Vagina (tissue), 2 donors: ENCODE measurements around the gene NELFA.

Source experiments
- POLR2A ChIP-seq, 2 donors: fragments of 450-650 bp; IDR thresholded peaks; one replicate each; pipeline ENCODE4 v1.6.1; 2017; ENCODE audit warnings: antibody characterized with exemption in 2 of 2, mild to moderate bottlenecking in 2 of 2, moderate library complexity in 2 of 2
- POLR2AphosphoS5 ChIP-seq, 2 donors: sonication (generic); formaldehyde crosslinking; IDR thresholded peaks; one replicate each; pipeline ENCODE4 v1.9.0; 2017; ENCODE audit warnings: antibody characterized with exemption in 2 of 2, mild to moderate bottlenecking in 2 of 2, low read depth in 1 of 2; ENCODE audit not compliant: insufficient read depth in 1 of 2
- TF ChIP-seq, protein P1 (sequence below), 3 experiments: fragments of 450-650 bp in 2 of 3; fragments of 200-600 bp in 1 of 3; sonication (generic) in 1 of 3; IDR thresholded peaks; one replicate each; pipeline ENCODE4 v1.5.1; 2017 to 2019; ENCODE audit warnings: antibody characterized with exemption in 3 of 3, mild to moderate bottlenecking in 2 of 3, moderate library complexity in 2 of 3

GRCh38 chr4:2047031-2047660, 38.4 kb upstream of the NELFA start:
- TF ChIP-seq, protein P1, sequence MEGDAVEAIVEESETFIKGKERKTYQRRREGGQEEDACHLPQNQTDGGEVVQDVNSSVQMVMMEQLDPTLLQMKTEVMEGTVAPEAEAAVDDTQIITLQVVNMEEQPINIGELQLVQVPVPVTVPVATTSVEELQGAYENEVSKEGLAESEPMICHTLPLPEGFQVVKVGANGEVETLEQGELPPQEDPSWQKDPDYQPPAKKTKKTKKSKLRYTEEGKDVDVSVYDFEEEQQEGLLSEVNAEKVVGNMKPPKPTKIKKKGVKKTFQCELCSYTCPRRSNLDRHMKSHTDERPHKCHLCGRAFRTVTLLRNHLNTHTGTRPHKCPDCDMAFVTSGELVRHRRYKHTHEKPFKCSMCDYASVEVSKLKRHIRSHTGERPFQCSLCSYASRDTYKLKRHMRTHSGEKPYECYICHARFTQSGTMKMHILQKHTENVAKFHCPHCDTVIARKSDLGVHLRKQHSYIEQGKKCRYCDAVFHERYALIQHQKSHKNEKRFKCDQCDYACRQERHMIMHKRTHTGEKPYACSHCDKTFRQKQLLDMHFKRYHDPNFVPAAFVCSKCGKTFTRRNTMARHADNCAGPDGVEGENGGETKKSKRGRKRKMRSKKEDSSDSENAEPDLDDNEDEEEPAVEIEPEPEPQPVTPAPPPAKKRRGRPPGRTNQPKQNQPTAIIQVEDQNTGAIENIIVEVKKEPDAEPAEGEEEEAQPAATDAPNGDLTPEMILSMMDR (IDR thresholded peaks at IDR 0.05), result no peak
- no peak for TF ChIP-seq POLR2A (IDR thresholded peaks at IDR 0.05)
- no peak for TF ChIP-seq POLR2AphosphoS5 (IDR thresholded peaks at IDR 0.05; ENCODE audit: insufficient read depth in 1 of 2, low read depth in 1 of 2)
